Natural killer cell (primary cell): ENCODE results near the gene ANK3. TPM values are rescaled to one million over a fixed set of nuclear protein-coding genes. Genes with fewer than 3 reads are reported as not detected.
A peak's percentile ranks its signal among the peaks of the same experiment; 100 is the strongest.

Experiments
- ATAC-seq, 3 donors: fragments of 150-1000 bp in 2 of 3; fragments of 200-7000 bp in 1 of 3; cut with Tn5 transposase; 1 replicate in 1 of 3; 2 replicates in 2 of 3; pipeline ENCODE4 v1.10.0; 2021; ENCODE audit warnings: mild to moderate bottlenecking in 2 of 3, moderate library complexity in 2 of 3
- DNase-seq, 2 donors: peaks; one replicate each; pipeline versions ENCODE4 v3.0.0 to v3.0.0-alpha.2; 2013 to 2021; ENCODE audit warnings: mixed read lengths in 1 of 2
- H3K27ac ChIP-seq: one replicate; pipeline ENCODE4 v1.5.1; 2013; ENCODE audit warnings: mild to moderate bottlenecking, low read length
- H3K27me3 ChIP-seq: one replicate; pipeline ENCODE4 v1.6.1; 2013; ENCODE audit warnings: low read length; ENCODE audit not compliant: control insufficient read depth, insufficient read depth
- H3K36me3 ChIP-seq: one replicate; pipeline ENCODE4 v1.6.1; 2013; ENCODE audit warnings: low read length; ENCODE audit not compliant: control insufficient read depth, insufficient read depth
- H3K4me1 ChIP-seq: one replicate; pipeline ENCODE4 v1.6.1; 2013; ENCODE audit warnings: low read length; ENCODE audit not compliant: control insufficient read depth, insufficient read depth
- H3K4me3 ChIP-seq: one replicate; pipeline ENCODE4 v1.5.1; 2013; ENCODE audit warnings: low read length
- H3K9me3 ChIP-seq: one replicate; pipeline ENCODE4 v1.6.1; 2013; ENCODE audit warnings: low read length; ENCODE audit not compliant: control insufficient read depth, insufficient read depth
- H3K27ac Mint-ChIP-seq, 2 donors: one replicate each; pipeline ENCODE4 v1.8.0; 2022; ENCODE audit warnings: mild to moderate bottlenecking in 2 of 2, mixed read lengths in 2 of 2, moderate library complexity in 1 of 2
- H3K27me3 Mint-ChIP-seq, 2 donors: one replicate each; pipeline ENCODE4 v1.8.0; 2022; ENCODE audit warnings: low read depth in 2 of 2, mixed read lengths in 2 of 2
- H3K36me3 Mint-ChIP-seq: one replicate; pipeline ENCODE4 v1.8.0; 2022; ENCODE audit warnings: mixed read lengths
- H3K4me1 Mint-ChIP-seq, 2 donors: one replicate each; pipeline ENCODE4 v1.8.0; 2022; ENCODE audit warnings: mixed read lengths in 2 of 2
- H3K4me3 Mint-ChIP-seq: one replicate; pipeline ENCODE4 v1.8.0; 2022; ENCODE audit warnings: mild to moderate bottlenecking, moderate library complexity, mixed read lengths
- H3K9me3 Mint-ChIP-seq, 2 donors: one replicate each; pipeline ENCODE4 v1.8.0; 2022; ENCODE audit warnings: mixed read lengths in 2 of 2
- WGBS: methylation state at CpG from one replicate; pipeline ENCODE4 v1.1.7; 2013; ENCODE audit warnings: missing lambda C conversion rate; ENCODE audit not compliant: insufficient coverage; 5-methylcytosine and 5-hydroxymethylcytosine counted together
- intact Hi-C: fragments of 100-400 bp; cut with micrococcal nuclease; formaldehyde crosslinking; loops from one replicate; pipeline ENCODE4 v1.14.2; 2022
- total RNA-seq, 4 donors: library from RNA; stranded (reverse); fragments of 120-200 nt in 1 of 4; gene quantifications; one replicate each; pipeline versions ENCODE4 v1.2.3 to v1.2.4, GENCODE V29; 2013 to 2022
- TF ChIP-seq, protein P1 (sequence below): fragments of 200-600 bp; IDR thresholded peaks from one replicate; pipeline ENCODE4 v1.8.0; 2022; ENCODE audit warnings: antibody characterized with exemption

The ANK3 gene
- total RNA-seq, 3 donors from 2014 or later (not counting 1 experiment from before 2014, with no cell fraction given), result 4.4 to 12.9 (median 11.4) TPM

DNA sequence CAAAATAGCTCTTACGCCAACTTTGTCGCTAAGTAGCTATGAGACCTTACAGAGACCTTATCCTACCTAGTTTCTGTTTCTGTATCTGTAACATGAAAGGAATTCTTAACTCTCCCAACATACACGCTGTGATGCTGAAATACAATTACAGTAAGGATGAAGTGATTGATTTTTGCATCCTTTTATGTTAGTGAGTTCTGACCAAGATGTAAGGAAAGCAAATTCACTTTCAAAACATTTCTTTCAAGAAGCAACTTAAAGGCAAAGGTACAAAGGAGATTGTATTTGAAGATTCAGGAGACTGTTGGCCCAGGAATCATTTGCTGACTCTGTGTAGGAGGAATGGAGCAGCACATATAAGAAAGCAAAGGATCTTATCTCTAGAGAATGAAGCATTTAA is 7.1 kb upstream of the ANK3 start:
- no peak overlapping the region for H3K27ac Mint-ChIP-seq
- DNase-seq (no peak), ATAC-seq (no peak)
- H3K36me3 Mint-ChIP-seq, result no peaks in the 10 kb centered on the region
- Histone ChIP-seq H3K4me1 (peaks cover 5% of the 10 kb centered on the region), H3K9me3 (no peaks in the 10 kb centered on the region), H3K4me3 (no peak overlapping the region), H3K27me3 (no peaks in the 10 kb centered on the region), H3K27ac (no peak overlapping the region), H3K36me3 (no peaks in the 10 kb centered on the region)
- intact Hi-C loops, result no loop called here
- H3K9me3 Mint-ChIP-seq, result no peaks in the 10 kb centered on the region
- TF ChIP-seq, protein P1, sequence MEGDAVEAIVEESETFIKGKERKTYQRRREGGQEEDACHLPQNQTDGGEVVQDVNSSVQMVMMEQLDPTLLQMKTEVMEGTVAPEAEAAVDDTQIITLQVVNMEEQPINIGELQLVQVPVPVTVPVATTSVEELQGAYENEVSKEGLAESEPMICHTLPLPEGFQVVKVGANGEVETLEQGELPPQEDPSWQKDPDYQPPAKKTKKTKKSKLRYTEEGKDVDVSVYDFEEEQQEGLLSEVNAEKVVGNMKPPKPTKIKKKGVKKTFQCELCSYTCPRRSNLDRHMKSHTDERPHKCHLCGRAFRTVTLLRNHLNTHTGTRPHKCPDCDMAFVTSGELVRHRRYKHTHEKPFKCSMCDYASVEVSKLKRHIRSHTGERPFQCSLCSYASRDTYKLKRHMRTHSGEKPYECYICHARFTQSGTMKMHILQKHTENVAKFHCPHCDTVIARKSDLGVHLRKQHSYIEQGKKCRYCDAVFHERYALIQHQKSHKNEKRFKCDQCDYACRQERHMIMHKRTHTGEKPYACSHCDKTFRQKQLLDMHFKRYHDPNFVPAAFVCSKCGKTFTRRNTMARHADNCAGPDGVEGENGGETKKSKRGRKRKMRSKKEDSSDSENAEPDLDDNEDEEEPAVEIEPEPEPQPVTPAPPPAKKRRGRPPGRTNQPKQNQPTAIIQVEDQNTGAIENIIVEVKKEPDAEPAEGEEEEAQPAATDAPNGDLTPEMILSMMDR, result no peak
- WGBS, result no CpG with 5 or more reads among the region's 3 CpGs
- H3K4me3 Mint-ChIP-seq, result no peak overlapping the region
- H3K27me3 Mint-ChIP-seq, result peaks cover 0 to 5% of the 10 kb centered on the region in 2 donors
- H3K4me1 Mint-ChIP-seq, result peaks cover 0 to 5% of the 10 kb centered on the region in 2 donors

DNA sequence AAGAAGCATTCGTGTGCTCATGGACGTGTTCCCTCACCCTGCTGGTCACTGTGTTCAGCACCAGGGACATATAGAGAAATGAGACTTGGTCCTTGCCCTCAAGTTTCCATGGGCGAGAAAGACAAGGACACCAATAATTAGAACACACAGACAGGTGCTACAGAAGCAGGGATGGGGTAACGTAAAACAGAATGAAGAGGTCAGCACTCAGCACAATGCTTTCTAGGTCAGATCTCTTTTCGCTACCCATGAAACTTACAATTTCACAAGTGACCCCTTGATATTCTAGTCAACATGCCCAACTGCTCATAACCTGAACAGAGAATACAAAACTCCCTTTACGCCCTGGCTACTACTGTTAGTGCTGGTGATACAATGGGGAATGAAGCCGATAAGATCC is 6.0 kb upstream of the ANK3 start:
- DNase-seq (no peak), ATAC-seq (no peak)
- Histone ChIP-seq H3K36me3 (no peaks in the 10 kb centered on the region), H3K4me1 (peaks cover 5% of the 10 kb centered on the region), H3K4me3 (no peak overlapping the region), H3K9me3 (no peaks in the 10 kb centered on the region), H3K27ac (no peak overlapping the region), H3K27me3 (no peaks in the 10 kb centered on the region)
- WGBS, result 92% methylated on average over 6 of the region's 7 CpGs
- Mint-ChIP-seq H3K4me1 (peaks cover 0 to 5% of the 10 kb centered on the region in 2 donors), H3K36me3 (no peaks in the 10 kb centered on the region), H3K27ac (no peak overlapping the region), H3K4me3 (no peak overlapping the region), H3K27me3 (peaks cover 0 to 5% of the 10 kb centered on the region in 2 donors), H3K9me3 (no peaks in the 10 kb centered on the region)
- intact Hi-C loops, result no loop called here
- TF ChIP-seq, protein P1, result no peak

DNA sequence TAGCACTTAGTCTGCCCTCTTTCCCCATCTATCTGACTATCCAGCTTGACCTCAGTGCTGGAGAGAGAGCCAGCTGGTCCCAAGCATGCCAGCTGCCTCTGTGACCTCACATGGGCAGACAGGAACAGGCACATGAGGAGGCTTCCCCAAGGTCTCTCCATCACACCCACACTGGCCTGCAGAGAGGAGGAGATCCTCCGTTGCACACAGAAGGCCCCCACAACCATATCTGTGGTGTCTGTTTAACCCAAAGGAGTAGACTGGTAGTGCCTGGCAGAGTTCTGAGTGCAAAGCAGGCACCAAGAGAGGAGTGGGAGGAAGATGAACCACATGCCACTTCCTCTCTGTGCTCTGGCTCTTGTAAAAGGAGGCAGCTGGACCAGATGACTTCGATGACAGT is 4.8 kb upstream of the ANK3 start:
- Mint-ChIP-seq H3K4me3 (no peak overlapping the region), H3K9me3 (no peaks in the 10 kb centered on the region), H3K27ac (no peak overlapping the region), H3K4me1 (peaks cover 0 to 5% of the 10 kb centered on the region in 2 donors), H3K36me3 (no peaks in the 10 kb centered on the region), H3K27me3 (peaks cover 0 to 5% of the 10 kb centered on the region in 2 donors)
- intact Hi-C loops, result no loop called here
- H3K36me3 ChIP-seq, result no peaks in the 10 kb centered on the region
- peak in 1 of 2 donors; percentile 10 for DNase-seq
- H3K4me1 ChIP-seq, result peaks cover 5% of the 10 kb centered on the region
- H3K9me3 ChIP-seq, result no peaks in the 10 kb centered on the region
- 20% methylated on average over 1 of the region's 2 CpGs for WGBS
- TF ChIP-seq, protein P1, result no peak
- no peaks in the 10 kb centered on the region for H3K27me3 ChIP-seq
- peak in 2 of 3 donors; percentile 30 to 35 for ATAC-seq
- no peak overlapping the region for H3K27ac ChIP-seq
- no peak overlapping the region for H3K4me3 ChIP-seq

DNA sequence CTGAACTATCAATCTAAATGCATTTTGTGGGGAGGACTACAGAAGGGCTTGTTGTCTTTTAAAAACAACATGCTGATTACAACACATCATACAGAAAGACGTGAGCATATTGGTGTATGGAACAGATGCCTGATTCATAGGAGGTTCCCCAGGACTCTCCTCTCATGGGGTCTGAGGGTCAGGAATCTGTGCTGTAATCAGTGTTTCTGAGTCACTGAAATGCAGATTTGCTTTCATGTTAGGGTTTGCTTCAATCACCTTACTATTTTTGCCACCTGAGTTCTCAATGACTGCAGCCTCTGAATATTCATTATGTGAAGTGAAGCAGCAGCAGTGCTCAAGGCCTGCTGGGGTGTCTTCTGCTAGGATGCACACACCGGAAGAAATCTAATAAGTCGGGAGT is 550 bp upstream of the ANK3 start:
- Histone ChIP-seq H3K36me3 (no peaks in the 10 kb centered on the region), H3K27me3 (no peaks in the 10 kb centered on the region), H3K27ac (no peak overlapping the region), H3K9me3 (no peaks in the 10 kb centered on the region), H3K4me1 (peaks cover 5% of the 10 kb centered on the region), H3K4me3 (no peak overlapping the region)
- TF ChIP-seq, protein P1, result no peak
- no peak for ATAC-seq
- intact Hi-C loops, result no loop called here
- 95% methylated on average over 2 of the region's 3 CpGs for WGBS
- Mint-ChIP-seq H3K4me3 (no peak overlapping the region), H3K27ac (no peak overlapping the region), H3K4me1 (peaks cover 0 to 5% of the 10 kb centered on the region in 2 donors), H3K36me3 (no peaks in the 10 kb centered on the region), H3K27me3 (peaks cover 0 to under 1% of the 10 kb centered on the region in 2 donors), H3K9me3 (no peaks in the 10 kb centered on the region)
- DNase-seq, result no peak
